Measurements from ENCODE around the gene PCDHGC3.
A peak's percentile ranks its signal among the peaks of the same experiment; 100 is the strongest.

Gene PCDHGC3

GRCh38 chr5:141524604-141525597 lies 49.1 kb downstream of the PCDHGC3 start:
- peak; percentile 82 for DNase-seq

GRCh38 chr5:141525653-141526052 lies 49.9 kb downstream of the PCDHGC3 start:
- DNase-seq: no peak

- no peak for DNase-seq
These were observed 51.7 kb downstream of the PCDHGC3 start for GRCh38 chr5:141527426-141527825.
